SK-N-SH treated with all-trans-retinoic acid at 6 μM for 48 hours (cell line): Measurements from ENCODE around the gene ISLR.

ENCODE experiments used
- ATAC-seq: fragments of 200-7000 bp; cut with Tn5 transposase; 3 replicates; pipeline ENCODE4 v1.9.1; 2020; ENCODE audit warnings: mild to moderate bottlenecking, moderate library complexity
- ARNTL ChIP-seq: fragments of 450-650 bp; formaldehyde crosslinking; IDR thresholded peaks from 2 replicates; pipeline ENCODE4 v1.5.0; 2020; ENCODE audit warnings: low read depth, mild to moderate bottlenecking, moderate library complexity, borderline replicate concordance
- BACH2 ChIP-seq: fragments of 250-450 bp; sonication (Bioruptor Pico); IDR thresholded peaks from 2 replicates; pipeline ENCODE4 v1.9.0; 2021; ENCODE audit warnings: mild to moderate bottlenecking, borderline replicate concordance
- CSDC2 ChIP-seq: fragments of 250-450 bp; sonication (Bioruptor Pico); IDR thresholded peaks from 2 replicates; pipeline ENCODE4 v1.5.0; 2020; ENCODE audit warnings: mild to moderate bottlenecking, moderate library complexity
- ESRRG ChIP-seq: fragments of 250-450 bp; sonication (Bioruptor Pico); IDR thresholded peaks from 2 replicates; pipeline ENCODE4 v1.6.1; 2021; ENCODE audit warnings: mild to moderate bottlenecking
- GLIS3 ChIP-seq: fragments of 250-450 bp; sonication (Bioruptor Pico); IDR thresholded peaks from 2 replicates; pipeline ENCODE4 v1.5.0; 2020; ENCODE audit warnings: mild to moderate bottlenecking, moderate library complexity
- ISL1 ChIP-seq: fragments of 250-450 bp; sonication (Bioruptor Pico); IDR thresholded peaks from 2 replicates; pipeline ENCODE4 v2.1.2; 2022; ENCODE audit warnings: mild to moderate bottlenecking, moderate library complexity
- OSR1 ChIP-seq: fragments of 250-450 bp; sonication (Bioruptor Pico); IDR thresholded peaks from 2 replicates; pipeline ENCODE4 v1.8.0; 2022; ENCODE audit warnings: moderate library complexity, mild to moderate bottlenecking, inconsistent platforms
- PPARA ChIP-seq: fragments of 250-450 bp; sonication (Bioruptor Pico); IDR thresholded peaks from 2 replicates; pipeline ENCODE4 v1.5.0; 2020; ENCODE audit warnings: mild to moderate bottlenecking, borderline replicate concordance
- RARB ChIP-seq: fragments of 250-450 bp; sonication (Bioruptor Pico); IDR thresholded peaks from 2 replicates; pipeline ENCODE4 v1.8.0; 2021; ENCODE audit warnings: mild to moderate bottlenecking, moderate library complexity
- TOX ChIP-seq: fragments of 250-450 bp; sonication (Bioruptor Pico); IDR thresholded peaks from 2 replicates; pipeline ENCODE4 v1.8.0; 2021; ENCODE audit warnings: mild to moderate bottlenecking, moderate library complexity, borderline replicate concordance
- TSHZ2 ChIP-seq: fragments of 250-450 bp; sonication (Bioruptor Pico); IDR thresholded peaks from 2 replicates; pipeline ENCODE4 v1.5.0; 2020; ENCODE audit warnings: mild to moderate bottlenecking, moderate library complexity
- ZFP3 ChIP-seq: fragments of 250-450 bp; sonication (Bioruptor Pico); IDR thresholded peaks from 2 replicates; pipeline ENCODE4 v1.5.0; 2020; ENCODE audit warnings: mild to moderate bottlenecking, moderate library complexity
- ZFP30 ChIP-seq: fragments of 450-650 bp; formaldehyde crosslinking; IDR thresholded peaks from 2 replicates; pipeline ENCODE4 v1.5.0; 2022; ENCODE audit warnings: mild to moderate bottlenecking, moderate library complexity
- ZNF565 ChIP-seq: fragments of 450-650 bp; formaldehyde crosslinking; conservative IDR thresholded peaks from 2 replicates; pipeline ENCODE4 v1.5.0; 2020; ENCODE audit warnings: low read depth, mild to moderate bottlenecking, moderate library complexity
- ZNF70 ChIP-seq: fragments of 450-650 bp; formaldehyde crosslinking; IDR thresholded peaks from 2 replicates; pipeline ENCODE4 v1.5.0; 2020; ENCODE audit warnings: mild to moderate bottlenecking, moderate library complexity
- ZNF8 ChIP-seq: fragments of 450-650 bp; formaldehyde crosslinking; IDR thresholded peaks from 2 replicates; pipeline ENCODE4 v1.5.0; 2020; ENCODE audit warnings: mild to moderate bottlenecking, moderate library complexity
- TF ChIP-seq, protein P1 (sequence below): fragments of 250-450 bp; sonication (Bioruptor Pico); IDR thresholded peaks from 2 replicates; pipeline ENCODE4 v1.8.0; 2020; ENCODE audit warnings: mild to moderate bottlenecking, moderate library complexity, borderline replicate concordance
- TF ChIP-seq, protein P2 (sequence below): fragments of 250-450 bp; sonication (Bioruptor Pico); IDR thresholded peaks from 2 replicates; pipeline ENCODE4 v1.5.1; 2021; ENCODE audit warnings: mild to moderate bottlenecking, moderate library complexity
- TF ChIP-seq, protein P3 (sequence below): fragments of 250-450 bp; sonication (Bioruptor Pico); IDR thresholded peaks from 2 replicates; pipeline ENCODE4 v1.5.1; 2020; ENCODE audit warnings: low read depth, mild to moderate bottlenecking, moderate library complexity

The ISLR gene

DNA sequence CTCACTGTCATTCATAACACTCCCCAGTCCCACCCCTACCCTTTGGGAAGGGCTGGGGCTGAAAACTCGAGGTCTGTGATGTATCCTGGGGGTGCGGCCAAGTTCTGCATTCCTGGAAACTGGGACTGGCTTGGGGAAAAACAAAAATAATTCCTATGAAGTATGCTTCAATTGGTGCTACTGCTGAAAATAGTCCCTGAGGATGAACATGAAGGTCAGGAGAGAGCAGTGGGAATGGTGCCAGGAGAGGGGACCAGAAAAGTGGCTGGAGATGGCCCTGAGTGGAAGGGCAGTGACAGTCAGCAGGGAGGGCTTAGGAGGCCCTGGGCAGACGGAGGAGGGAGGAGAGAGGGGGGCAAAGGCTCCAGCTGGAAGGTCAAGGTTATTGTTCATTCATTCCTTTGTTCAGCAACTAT lies 4.8 kb upstream of the ISLR start:
- no peak for ATAC-seq
- TF ChIP-seq ESRRG (no peak), ISL1 (CRISPR knock-in tag) (no peak), ZNF8 (CRISPR knock-in tag) (no peak), ARNTL (CRISPR knock-in tag) (no peak), ZNF565 (no peak), PPARA (CRISPR knock-in tag) (no peak)

- TF ChIP-seq ZFP3 (CRISPR knock-in tag) (no peak), ARNTL (CRISPR knock-in tag) (no peak), ESRRG (no peak), ZFP30 (CRISPR knock-in tag) (no peak), ZNF70 (CRISPR knock-in tag) (no peak), BACH2 (CRISPR knock-in tag) (no peak), RARB (no peak), TSHZ2 (CRISPR knock-in tag) (no peak), CSDC2 (no peak), PPARA (CRISPR knock-in tag) (no peak)
- TF ChIP-seq, protein P1, sequence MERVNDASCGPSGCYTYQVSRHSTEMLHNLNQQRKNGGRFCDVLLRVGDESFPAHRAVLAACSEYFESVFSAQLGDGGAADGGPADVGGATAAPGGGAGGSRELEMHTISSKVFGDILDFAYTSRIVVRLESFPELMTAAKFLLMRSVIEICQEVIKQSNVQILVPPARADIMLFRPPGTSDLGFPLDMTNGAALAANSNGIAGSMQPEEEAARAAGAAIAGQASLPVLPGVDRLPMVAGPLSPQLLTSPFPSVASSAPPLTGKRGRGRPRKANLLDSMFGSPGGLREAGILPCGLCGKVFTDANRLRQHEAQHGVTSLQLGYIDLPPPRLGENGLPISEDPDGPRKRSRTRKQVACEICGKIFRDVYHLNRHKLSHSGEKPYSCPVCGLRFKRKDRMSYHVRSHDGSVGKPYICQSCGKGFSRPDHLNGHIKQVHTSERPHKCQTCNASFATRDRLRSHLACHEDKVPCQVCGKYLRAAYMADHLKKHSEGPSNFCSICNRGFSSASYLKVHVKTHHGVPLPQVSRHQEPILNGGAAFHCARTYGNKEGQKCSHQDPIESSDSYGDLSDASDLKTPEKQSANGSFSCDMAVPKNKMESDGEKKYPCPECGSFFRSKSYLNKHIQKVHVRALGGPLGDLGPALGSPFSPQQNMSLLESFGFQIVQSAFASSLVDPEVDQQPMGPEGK (CRISPR knock-in tag) = no peak
- TF ChIP-seq, protein P2, sequence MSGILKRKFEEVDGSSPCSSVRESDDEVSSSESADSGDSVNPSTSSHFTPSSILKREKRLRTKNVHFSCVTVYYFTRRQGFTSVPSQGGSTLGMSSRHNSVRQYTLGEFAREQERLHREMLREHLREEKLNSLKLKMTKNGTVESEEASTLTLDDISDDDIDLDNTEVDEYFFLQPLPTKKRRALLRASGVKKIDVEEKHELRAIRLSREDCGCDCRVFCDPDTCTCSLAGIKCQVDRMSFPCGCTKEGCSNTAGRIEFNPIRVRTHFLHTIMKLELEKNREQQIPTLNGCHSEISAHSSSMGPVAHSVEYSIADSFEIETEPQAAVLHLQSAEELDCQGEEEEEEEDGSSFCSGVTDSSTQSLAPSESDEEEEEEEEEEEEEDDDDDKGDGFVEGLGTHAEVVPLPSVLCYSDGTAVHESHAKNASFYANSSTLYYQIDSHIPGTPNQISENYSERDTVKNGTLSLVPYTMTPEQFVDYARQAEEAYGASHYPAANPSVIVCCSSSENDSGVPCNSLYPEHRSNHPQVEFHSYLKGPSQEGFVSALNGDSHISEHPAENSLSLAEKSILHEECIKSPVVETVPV (CRISPR knock-in tag) = no peak
- no peak for ATAC-seq
These were observed 3.3 kb upstream of the ISLR start for GRCh38 chr15:74170071-74170844.

DNA sequence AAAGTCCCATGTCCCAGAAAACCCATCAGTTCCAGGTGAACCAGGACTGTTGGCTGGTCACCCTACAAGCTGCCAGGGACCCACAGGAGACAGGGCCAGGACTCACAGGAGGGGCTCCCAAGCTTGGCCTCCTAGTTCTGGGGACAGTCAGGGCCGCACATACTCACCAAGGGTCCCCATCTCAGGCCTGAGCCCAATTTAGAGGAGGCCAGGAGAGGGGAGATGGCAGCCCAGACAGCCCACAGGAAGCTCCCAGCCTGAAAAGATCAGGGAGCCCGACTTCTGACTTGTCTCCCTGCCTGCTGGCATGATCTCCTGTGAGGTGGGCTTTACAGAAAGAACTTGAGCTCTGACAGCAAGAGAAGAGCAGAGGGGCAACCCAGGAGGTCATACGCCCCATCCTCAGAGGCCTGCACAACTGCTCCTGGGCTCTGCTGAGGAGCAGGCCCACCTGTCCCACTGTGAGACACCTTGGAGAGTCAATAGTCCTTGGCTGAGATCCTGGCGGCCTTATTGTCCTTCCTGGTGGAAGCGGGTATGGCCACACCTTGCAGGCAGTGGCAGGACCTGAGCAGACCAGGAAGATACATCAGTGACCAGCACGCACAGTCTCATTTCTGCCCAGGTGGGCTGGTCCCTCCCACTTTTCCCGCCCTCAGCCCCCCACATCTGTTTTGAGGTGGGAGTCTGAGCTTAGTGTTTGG lies 2.5 kb upstream of the ISLR start:
- no peak for ATAC-seq

DNA sequence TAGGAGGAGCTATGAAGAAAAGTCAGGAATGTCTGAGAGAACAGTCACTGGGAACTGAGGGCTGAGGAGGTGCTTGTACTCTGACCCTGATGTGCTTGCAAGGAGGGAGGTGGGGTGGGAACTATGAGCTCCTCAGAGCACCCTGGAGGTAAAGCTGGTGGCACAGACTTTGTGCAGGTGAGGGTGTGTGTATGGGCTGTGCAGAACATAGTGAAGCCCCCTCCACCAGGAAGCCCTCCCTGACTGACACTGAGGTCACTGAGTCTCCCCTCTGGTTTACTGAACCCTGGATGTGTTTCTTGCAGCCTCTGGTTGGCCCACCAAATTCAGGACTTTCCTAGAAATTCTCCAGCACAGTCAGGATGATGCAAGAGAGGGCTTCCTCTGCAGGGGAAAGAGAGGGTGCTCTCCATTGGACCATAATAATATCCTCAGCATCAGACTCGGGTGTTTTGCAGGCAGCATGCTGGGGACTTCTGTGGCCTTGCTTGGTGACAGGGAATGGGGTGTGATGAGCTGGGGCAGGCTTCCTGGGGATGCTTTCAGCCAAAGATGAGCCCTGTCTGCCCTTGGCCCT lies 1.5 kb upstream of the ISLR start:
- ATAC-seq = no peak
- TF ChIP-seq, protein P3, sequence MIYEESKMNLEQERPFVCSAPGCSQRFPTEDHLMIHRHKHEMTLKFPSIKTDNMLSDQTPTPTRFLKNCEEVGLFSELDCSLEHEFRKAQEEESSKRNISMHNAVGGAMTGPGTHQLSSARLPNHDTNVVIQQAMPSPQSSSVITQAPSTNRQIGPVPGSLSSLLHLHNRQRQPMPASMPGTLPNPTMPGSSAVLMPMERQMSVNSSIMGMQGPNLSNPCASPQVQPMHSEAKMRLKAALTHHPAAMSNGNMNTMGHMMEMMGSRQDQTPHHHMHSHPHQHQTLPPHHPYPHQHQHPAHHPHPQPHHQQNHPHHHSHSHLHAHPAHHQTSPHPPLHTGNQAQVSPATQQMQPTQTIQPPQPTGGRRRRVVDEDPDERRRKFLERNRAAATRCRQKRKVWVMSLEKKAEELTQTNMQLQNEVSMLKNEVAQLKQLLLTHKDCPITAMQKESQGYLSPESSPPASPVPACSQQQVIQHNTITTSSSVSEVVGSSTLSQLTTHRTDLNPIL (CRISPR knock-in tag) = no peak
- TF ChIP-seq ZNF565 (no peak), GLIS3 (CRISPR knock-in tag) (no peak), TOX (CRISPR knock-in tag) (no peak), CSDC2 (no peak), ARNTL (CRISPR knock-in tag) (no peak), TSHZ2 (CRISPR knock-in tag) (no peak), ZNF8 (CRISPR knock-in tag) (no peak), RARB (no peak)

More for the DNA sequence above, 2.5 kb upstream of the ISLR start:
- TF ChIP-seq RARB (no peak), OSR1 (CRISPR knock-in tag) (no peak), ISL1 (CRISPR knock-in tag) (no peak), CSDC2 (no peak)
- TF ChIP-seq, all 23 proteins: peak for 0
